Immature natural killer cell (primary cell): ENCODE data around the gene FAT1. TPM values are rescaled to one million over a fixed set of nuclear protein-coding genes. Genes with fewer than 3 reads are reported as not detected.
"Not testable (repeated sequence)": the region's sequence is repeated elsewhere in the genome, so short reads cannot be mapped to it uniquely, and the experiment has no call there.

Experiments used
- DNase-seq, 3 donors: peaks; one replicate each; pipeline ENCODE4 v3.0.0; 2022; ENCODE audit warnings: mixed read lengths in 1 of 3
- H3K27ac Mint-ChIP-seq, 6 donors: one replicate each; pipeline ENCODE4 v1.8.0; 2020; ENCODE audit warnings: mixed read lengths in 6 of 6, mild to moderate bottlenecking in 5 of 6, inconsistent platforms in 4 of 6, moderate library complexity in 3 of 6
- H3K27me3 Mint-ChIP-seq, 3 donors: one replicate each; pipeline ENCODE4 v1.8.0; 2020 to 2021; ENCODE audit warnings: low read depth in 3 of 3, mild to moderate bottlenecking in 3 of 3, mixed read lengths in 3 of 3, moderate library complexity in 3 of 3, inconsistent platforms in 1 of 3
- H3K36me3 Mint-ChIP-seq, 3 donors: one replicate each; pipeline ENCODE4 v1.8.0; 2020; ENCODE audit warnings: mixed read lengths in 3 of 3, inconsistent platforms in 2 of 3, mild to moderate bottlenecking in 2 of 3
- H3K4me1 Mint-ChIP-seq, 2 donors: one replicate each; pipeline ENCODE4 v1.8.0; 2020; ENCODE audit warnings: inconsistent platforms in 2 of 2, mild to moderate bottlenecking in 2 of 2, mixed read lengths in 2 of 2, moderate library complexity in 1 of 2
- H3K4me3 Mint-ChIP-seq, 5 donors: one replicate each; pipeline ENCODE4 v1.8.0; 2020; ENCODE audit warnings: mild to moderate bottlenecking in 5 of 5, mixed read lengths in 5 of 5, inconsistent platforms in 3 of 5, moderate library complexity in 3 of 5
- H3K9me3 Mint-ChIP-seq, 6 donors: one replicate each; pipeline ENCODE4 v1.8.0; 2020; ENCODE audit warnings: mild to moderate bottlenecking in 6 of 6, mixed read lengths in 6 of 6, inconsistent platforms in 4 of 6, moderate library complexity in 3 of 6
- polyA plus RNA-seq, 3 donors: library from polyadenylated mRNA; unstranded; fragments of 300-500 nt; fragmentation: Illumina TruSeq; gene quantifications; one replicate each; pipeline ENCODE4 v1.2.3, GENCODE V29; 2021

The FAT1 gene, protein sequence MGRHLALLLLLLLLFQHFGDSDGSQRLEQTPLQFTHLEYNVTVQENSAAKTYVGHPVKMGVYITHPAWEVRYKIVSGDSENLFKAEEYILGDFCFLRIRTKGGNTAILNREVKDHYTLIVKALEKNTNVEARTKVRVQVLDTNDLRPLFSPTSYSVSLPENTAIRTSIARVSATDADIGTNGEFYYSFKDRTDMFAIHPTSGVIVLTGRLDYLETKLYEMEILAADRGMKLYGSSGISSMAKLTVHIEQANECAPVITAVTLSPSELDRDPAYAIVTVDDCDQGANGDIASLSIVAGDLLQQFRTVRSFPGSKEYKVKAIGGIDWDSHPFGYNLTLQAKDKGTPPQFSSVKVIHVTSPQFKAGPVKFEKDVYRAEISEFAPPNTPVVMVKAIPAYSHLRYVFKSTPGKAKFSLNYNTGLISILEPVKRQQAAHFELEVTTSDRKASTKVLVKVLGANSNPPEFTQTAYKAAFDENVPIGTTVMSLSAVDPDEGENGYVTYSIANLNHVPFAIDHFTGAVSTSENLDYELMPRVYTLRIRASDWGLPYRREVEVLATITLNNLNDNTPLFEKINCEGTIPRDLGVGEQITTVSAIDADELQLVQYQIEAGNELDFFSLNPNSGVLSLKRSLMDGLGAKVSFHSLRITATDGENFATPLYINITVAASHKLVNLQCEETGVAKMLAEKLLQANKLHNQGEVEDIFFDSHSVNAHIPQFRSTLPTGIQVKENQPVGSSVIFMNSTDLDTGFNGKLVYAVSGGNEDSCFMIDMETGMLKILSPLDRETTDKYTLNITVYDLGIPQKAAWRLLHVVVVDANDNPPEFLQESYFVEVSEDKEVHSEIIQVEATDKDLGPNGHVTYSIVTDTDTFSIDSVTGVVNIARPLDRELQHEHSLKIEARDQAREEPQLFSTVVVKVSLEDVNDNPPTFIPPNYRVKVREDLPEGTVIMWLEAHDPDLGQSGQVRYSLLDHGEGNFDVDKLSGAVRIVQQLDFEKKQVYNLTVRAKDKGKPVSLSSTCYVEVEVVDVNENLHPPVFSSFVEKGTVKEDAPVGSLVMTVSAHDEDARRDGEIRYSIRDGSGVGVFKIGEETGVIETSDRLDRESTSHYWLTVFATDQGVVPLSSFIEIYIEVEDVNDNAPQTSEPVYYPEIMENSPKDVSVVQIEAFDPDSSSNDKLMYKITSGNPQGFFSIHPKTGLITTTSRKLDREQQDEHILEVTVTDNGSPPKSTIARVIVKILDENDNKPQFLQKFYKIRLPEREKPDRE (N-terminal part only)
- polyA plus RNA-seq: not detected

DNA sequence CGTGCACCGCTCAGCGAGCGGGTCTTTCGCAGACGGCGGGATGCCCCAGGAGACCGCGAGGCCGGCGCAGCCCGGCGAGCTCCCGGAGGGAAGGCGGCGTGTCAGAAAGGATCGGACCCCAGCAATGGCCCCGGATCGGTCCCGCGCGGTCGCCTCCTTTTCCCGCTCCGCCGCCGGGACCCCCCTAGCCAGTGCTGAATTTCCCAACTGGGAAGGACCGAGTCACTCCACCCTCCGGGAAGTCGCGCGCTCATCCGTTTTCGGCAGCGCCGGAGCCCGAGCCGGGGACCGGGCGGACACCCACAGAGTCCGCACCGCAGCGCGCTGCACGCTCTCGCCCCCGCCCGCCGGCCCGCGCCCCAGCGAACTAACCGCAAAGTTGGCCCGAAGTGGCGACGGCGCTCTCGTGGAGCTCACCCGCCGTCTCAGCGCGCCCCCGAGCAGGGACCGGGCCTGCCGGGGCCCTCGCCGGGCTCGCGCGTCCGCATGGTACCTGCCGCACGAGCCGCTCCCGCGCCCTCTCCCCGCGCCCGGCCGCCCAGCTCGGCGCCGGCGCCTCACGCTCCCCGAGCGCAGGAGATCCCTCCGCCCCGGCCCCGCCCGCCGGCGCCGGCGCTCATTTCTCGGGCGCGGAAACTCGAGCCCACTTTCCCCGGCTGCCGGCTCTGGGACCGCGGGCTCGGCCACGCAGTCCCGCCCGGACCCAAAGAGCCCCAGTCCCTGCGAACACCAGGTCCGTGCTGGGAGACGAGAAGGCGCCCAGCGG, at the start of gene FAT1:
TSS of gene FAT1 (minus strand) at position 565 of the 766 bp plus-strand sequence. CDS start 14,029 bp downstream, outside the sequence.
- DNase-seq: no peak
- Mint-ChIP-seq H3K36me3 (peaks cover 0 to 9% (median 8%) of the 10 kb centered on the region in 3 donors), H3K9me3 (peaks cover 10 to 40% (median 24%) of the 10 kb centered on the region in 6 donors), H3K27me3 (peaks cover 24 to 45% (median 35%) of the 10 kb centered on the region in 3 donors), H3K4me1 (peaks cover 2 to 5% of the 10 kb centered on the region in 2 donors), H3K27ac (no peak within 1 kb of the TSS), H3K4me3 (peak within 1 kb of the TSS in 3 of 5 donors; percentile 18 to 48 (median 40))

DNA sequence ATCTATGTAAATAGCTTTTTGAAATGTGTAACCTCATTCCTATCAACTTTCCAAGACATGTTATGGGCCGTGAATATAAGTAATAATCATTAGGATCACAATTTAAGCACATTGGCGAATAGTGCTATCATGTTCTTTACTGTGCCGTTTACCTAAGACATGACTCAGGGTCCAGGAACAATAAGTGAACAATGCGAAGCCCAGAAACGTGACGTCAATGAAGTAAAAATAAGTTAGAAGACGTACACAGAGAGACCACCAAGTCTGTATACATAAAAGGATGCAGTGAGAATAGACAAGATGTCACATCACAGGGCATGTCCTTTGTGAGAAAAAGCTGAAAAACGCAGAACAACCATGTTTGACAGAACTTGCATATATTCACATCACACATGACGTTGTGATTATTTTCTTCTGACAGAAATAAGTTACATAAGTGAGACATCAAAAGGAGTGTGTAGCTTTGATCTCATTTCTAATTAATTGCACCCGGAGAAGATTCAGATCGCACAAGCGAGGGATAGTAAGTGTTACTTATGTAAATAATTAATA, 49.4 kb upstream of the FAT1 start:
- Mint-ChIP-seq H3K9me3 (peaks cover 6 to 25% (median 10%) of the 10 kb centered on the region in 6 donors), H3K36me3 (no peaks in the 10 kb centered on the region), H3K4me3 (no peak overlapping the region), H3K27ac (no peak overlapping the region), H3K27me3 (no peaks in the 10 kb centered on the region), H3K4me1 (no peaks in the 10 kb centered on the region)
- DNase-seq: no peak

DNA sequence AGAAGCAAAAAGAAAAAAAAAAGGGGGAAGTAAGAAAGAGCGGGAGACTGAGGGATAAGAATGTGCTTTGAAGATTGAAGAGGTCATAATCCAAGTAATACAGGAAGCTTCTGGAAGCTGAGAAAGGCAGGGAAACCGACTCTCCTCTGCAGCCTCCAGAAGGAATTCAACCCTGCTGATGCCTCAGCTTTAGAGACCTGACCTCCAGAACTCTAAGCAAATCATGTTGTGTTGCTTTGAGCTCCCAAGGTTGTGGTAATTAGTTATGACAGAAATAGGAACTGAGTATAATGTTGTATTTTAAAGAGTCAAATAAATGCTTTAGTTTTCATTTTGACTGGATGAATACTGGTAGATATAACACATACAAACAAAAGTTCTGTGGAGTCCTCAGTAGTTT, 48.0 kb upstream of the FAT1 start:
- Mint-ChIP-seq H3K4me3 (no peak overlapping the region), H3K36me3 (no peaks in the 10 kb centered on the region), H3K27ac (no peak overlapping the region), H3K9me3 (peaks cover 3 to 31% (median 15%) of the 10 kb centered on the region in 6 donors), H3K27me3 (no peaks in the 10 kb centered on the region), H3K4me1 (no peaks in the 10 kb centered on the region)
- no peak for DNase-seq

DNA sequence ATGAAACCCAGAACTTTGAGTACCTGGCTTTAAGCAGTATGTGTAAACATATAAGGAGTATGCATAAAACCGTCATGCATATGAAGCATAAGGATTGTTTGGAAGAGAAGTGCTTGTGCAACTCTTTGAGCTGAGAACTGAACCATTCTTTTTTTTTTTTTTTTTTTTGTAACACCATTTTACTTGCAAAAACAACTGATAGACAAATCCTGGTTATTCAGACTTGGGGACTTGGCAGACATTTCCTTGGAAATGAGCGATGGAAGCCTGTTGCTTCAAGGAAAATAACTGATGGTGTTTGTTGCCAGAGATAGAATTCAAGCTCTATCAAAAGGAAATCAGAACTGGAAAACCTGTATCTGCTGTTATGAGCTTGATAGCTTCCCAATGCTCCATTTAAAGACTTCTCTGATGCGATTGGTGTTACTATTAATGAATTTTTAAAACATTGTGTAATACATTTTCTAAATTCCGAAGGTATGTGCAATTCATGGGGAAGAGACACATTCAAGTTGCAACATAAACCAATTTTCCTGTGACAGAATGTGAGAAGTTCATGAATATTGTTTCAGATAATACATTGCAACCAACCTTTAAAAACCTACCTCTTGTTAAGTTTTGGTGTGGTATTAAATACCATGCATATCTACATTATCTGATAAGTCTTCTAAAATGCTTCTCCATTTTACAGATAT, 47.0 kb upstream of the FAT1 start:
- Mint-ChIP-seq H3K9me3 (peaks cover 3 to 32% (median 15%) of the 10 kb centered on the region in 6 donors), H3K4me1 (no peaks in the 10 kb centered on the region), H3K36me3 (no peaks in the 10 kb centered on the region), H3K27me3 (peaks cover 0 to 6% (median 0%) of the 10 kb centered on the region in 3 donors), H3K27ac (no peak overlapping the region), H3K4me3 (no peak overlapping the region)
- DNase-seq: no peak

DNA sequence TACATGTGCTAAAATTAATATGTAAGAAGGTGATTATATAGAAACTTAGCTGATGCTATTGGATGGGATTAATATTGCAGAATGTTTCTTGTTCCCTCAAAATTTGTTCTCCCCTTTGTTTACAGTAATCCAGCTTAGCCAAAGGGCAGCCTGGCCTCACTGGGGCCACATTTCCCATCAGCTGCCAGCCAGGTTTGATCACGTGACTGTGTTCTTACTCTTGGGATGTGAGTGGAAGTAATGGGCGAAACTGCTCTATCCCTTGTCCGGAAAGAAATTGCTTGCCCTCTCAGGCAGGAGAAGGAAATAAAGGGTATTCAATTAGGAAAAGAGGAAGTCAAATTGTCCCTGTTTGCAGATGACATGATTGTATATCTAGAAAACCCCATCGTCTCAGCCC, 44.1 kb upstream of the FAT1 start:
- DNase-seq: no peak
- no peak overlapping the region for H3K4me3 Mint-ChIP-seq
- H3K9me3 Mint-ChIP-seq: peaks cover 2 to 38% (median 16%) of the 10 kb centered on the region in 6 donors
- no peaks in the 10 kb centered on the region for H3K4me1 Mint-ChIP-seq
- H3K27me3 Mint-ChIP-seq: peaks cover 0 to 6% (median 3%) of the 10 kb centered on the region in 3 donors
- H3K36me3 Mint-ChIP-seq: no peaks in the 10 kb centered on the region
- no peak overlapping the region for H3K27ac Mint-ChIP-seq

DNA sequence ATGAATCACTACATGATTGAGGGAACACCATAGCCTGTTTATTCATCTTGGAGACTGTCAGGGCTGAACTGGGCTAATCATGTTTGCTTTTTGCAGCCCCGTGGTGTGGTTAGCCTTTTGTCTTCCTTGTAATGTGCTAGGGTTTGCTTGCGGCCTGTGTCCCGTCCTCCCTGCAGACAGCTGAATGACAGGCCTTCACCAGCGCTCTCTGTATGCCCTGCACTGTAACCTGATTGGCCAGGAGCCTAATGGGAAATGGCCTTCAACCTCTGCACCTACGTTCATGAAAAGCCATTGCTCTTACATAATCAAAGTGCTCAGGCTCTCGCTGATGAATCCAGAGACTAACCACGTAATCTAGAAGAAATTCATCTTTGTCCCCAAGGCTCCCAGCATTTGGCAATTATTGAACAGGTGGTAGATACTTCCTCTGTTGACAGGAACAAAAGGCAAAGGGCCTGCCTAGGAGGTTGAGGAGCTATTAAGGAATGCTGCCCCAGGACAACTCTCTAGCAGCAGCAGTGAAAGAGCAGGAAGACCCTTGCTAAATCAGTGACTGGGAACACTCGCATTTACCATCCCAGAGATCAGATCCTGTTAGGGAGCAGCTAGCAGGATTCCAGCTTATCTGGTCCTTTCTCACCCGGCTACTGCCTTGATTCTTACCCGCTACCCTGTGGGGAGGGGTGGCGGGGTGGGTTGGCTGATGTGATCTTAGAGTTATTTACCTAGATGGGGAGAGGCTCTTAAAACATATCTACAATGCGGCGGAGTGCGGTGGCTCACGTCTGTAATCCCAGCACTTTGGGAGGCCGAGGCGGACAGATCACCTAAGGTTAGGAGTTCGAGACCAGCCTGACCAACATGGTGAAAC, 42.3 kb upstream of the FAT1 start:
- Mint-ChIP-seq H3K9me3 (peaks cover 4 to 36% (median 16%) of the 10 kb centered on the region in 6 donors), H3K27ac (no peak overlapping the region), H3K27me3 (peaks cover 0 to 6% (median 3%) of the 10 kb centered on the region in 3 donors), H3K36me3 (no peaks in the 10 kb centered on the region), H3K4me3 (no peak overlapping the region), H3K4me1 (no peaks in the 10 kb centered on the region)
- DNase-seq: no peak

DNA sequence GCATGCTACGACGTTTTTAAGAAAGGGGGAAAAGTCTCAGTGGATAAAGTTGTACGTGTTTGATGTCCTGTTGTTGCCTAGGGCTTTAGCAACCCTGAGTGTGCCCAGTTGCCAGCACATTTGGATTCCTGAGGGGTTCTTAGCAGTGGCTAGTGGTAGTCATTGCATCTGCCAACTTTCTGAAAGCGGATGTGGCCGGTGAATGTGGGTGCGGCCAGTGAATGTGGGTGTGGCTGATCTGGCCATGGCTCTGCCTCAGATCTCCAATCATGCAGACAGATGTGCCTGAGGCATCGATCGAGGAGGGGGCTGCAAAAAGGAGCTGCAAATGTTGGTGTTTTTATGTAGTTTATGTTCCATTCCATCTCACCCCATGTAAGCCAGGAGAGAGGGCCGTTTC, 41.5 kb upstream of the FAT1 start:
- Mint-ChIP-seq H3K27me3 (peaks cover 0 to 6% (median 4%) of the 10 kb centered on the region in 3 donors), H3K36me3 (no peaks in the 10 kb centered on the region), H3K4me3 (no peak overlapping the region), H3K9me3 (peaks cover 4 to 39% (median 19%) of the 10 kb centered on the region in 6 donors), H3K4me1 (no peaks in the 10 kb centered on the region), H3K27ac (no peak overlapping the region)
- no peak for DNase-seq

DNA sequence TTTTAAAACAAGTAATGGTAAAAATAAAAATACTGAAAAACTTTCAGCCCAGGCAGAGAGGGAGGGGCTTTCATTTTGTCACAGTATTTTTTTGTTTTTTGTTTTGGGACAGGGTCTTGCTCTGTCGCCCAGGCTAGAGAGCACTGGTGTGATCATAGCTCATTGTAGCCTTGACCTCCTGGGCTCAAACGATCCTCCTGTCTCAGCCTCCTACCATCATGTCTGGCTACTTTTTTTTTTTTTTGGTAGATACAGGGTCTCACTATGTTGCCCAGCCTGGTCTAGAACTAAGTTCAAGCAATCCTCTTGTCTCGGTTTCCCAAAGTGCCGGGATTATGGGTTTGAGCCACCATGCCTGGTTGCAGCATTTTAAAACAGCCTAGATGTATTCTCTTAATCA, 40.8 kb upstream of the FAT1 start:
- H3K4me3 Mint-ChIP-seq: no peak overlapping the region
- H3K27ac Mint-ChIP-seq: no peak overlapping the region

DNA sequence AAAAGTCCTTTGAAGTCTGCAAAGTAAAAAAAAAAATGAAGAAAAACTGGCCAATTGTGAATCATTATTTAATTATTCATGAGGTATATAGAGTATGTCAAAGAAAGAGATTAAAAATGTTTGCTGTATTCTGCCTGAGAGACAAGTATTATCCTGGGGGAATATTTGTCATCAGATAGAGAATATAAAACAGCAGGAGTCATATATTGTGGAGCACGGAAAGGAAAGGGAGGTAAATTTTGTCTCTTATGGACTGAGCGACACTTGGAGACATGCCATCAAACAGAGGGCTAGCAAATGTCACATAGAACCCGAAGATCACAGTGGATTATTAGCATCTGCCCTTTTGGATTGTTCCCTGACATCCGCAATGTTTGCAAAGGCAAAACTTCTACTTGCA, 39.2 kb upstream of the FAT1 start:
- H3K27me3 Mint-ChIP-seq: peaks cover 0 to 6% (median 4%) of the 10 kb centered on the region in 3 donors
- DNase-seq: no peak
- no peaks in the 10 kb centered on the region for H3K36me3 Mint-ChIP-seq
- H3K9me3 Mint-ChIP-seq: peaks cover 7 to 47% (median 19%) of the 10 kb centered on the region in 6 donors
- H3K4me3 Mint-ChIP-seq: no peak overlapping the region
- H3K27ac Mint-ChIP-seq: no peak overlapping the region
- no peaks in the 10 kb centered on the region for H3K4me1 Mint-ChIP-seq

More for the DNA sequence above, 40.8 kb upstream of the FAT1 start:
- no peak for DNase-seq
- Mint-ChIP-seq H3K9me3 (peaks cover 5 to 39% (median 18%) of the 10 kb centered on the region in 6 donors), H3K27me3 (peaks cover 0 to 6% (median 4%) of the 10 kb centered on the region in 3 donors), H3K4me1 (no peaks in the 10 kb centered on the region), H3K36me3 (no peaks in the 10 kb centered on the region)

DNA sequence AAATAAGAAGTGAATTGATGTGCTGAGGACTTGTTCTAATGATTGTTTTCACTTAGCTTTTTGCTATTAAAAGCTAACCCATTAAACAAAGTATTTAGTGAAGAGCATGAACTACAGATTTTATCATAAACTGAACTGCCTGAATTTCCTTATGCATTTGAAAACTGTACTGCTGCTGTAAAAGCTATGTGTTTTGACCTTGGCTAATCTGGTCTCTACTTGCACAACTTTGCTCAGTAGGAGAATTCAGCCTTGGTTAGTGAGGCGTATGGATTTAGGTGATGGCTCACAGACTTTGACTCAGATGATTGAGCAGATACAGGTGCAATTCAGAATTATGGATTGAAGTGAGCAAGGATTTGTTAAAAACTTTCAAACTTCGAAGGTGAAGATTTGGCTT, 38.7 kb upstream of the FAT1 start:
- DNase-seq: no peak
- H3K4me1 Mint-ChIP-seq: no peaks in the 10 kb centered on the region
- H3K36me3 Mint-ChIP-seq: no peaks in the 10 kb centered on the region
- H3K9me3 Mint-ChIP-seq: peaks cover 9 to 48% (median 15%) of the 10 kb centered on the region in 6 donors
- peaks cover 0 to 6% (median 4%) of the 10 kb centered on the region in 3 donors for H3K27me3 Mint-ChIP-seq
- H3K4me3 Mint-ChIP-seq: no peak overlapping the region
- H3K27ac Mint-ChIP-seq: no peak overlapping the region

DNA sequence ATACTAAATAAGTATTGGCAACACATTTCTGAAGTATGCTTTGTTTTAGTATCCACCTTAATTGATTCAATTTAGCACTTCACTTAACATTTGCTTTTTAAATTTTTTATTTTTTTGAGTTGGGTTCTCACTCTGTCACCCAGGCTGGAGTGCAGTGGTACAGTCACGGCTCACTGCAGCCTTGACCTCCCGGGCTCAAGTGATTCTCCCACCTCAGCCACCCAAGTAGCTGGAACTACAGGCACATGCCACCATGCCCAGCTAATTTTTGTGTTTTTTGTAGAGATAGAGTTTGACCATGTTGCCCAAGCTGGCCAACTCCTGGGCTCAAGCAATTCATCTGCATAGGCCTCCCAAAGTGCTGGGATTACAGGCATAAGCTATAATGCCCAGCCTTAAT, 38.3 kb upstream of the FAT1 start:
- not testable (repeated sequence) for H3K36me3 Mint-ChIP-seq, DNase-seq, H3K4me3 Mint-ChIP-seq, H3K4me1 Mint-ChIP-seq, H3K27me3 Mint-ChIP-seq, H3K27ac Mint-ChIP-seq
- peaks cover 9 to 50% (median 15%) of the 10 kb centered on the region in 6 donors for H3K9me3 Mint-ChIP-seq
